Measurements from ENCODE around the gene CABP4. TPM values are rescaled to one million over a fixed set of nuclear protein-coding genes. Genes with fewer than 3 reads are reported as not detected.

The CABP4 gene
- total RNA-seq, 6 donors from 2014 or later = 1.5 to 4.7 (median 2.3) TPM

GRCh38 chr11:67407688-67408163 is 47.4 kb upstream of the CABP4 start:
- peaks cover 13 to 44% (median 29%) of the 10 kb centered on the region in 4 donors for H3K4me1 ChIP-seq
- H3K36me3 ChIP-seq = no peaks in the 10 kb centered on the region
- no peak overlapping the region for H3K4me3 ChIP-seq
- no peaks in the 10 kb centered on the region for H3K27me3 ChIP-seq
- no peak for TF ChIP-seq POLR2AphosphoS5 (IDR thresholded peaks at IDR 0.05)
- TF ChIP-seq EP300 (IDR thresholded peaks at IDR 0.05) = no peak
- TF ChIP-seq CTCF (IDR thresholded peaks at IDR 0.05) = no peak
- TF ChIP-seq POLR2A (IDR thresholded peaks at IDR 0.05) = no peak
- no peak for ATAC-seq (ENCODE audit: low FRiP score in 2 of 2)
- no peaks in the 10 kb centered on the region for H3K9me3 ChIP-seq
- DNase-seq = peak in 1 of 2 donors; percentile 31
- H3K27ac ChIP-seq = peak overlapping the region in 1 of 4 donors; percentile 57
- WGBS, 2 donors = 62 to 68% methylated on average over 4 to 12 of the region's 12 CpGs

DNA sequence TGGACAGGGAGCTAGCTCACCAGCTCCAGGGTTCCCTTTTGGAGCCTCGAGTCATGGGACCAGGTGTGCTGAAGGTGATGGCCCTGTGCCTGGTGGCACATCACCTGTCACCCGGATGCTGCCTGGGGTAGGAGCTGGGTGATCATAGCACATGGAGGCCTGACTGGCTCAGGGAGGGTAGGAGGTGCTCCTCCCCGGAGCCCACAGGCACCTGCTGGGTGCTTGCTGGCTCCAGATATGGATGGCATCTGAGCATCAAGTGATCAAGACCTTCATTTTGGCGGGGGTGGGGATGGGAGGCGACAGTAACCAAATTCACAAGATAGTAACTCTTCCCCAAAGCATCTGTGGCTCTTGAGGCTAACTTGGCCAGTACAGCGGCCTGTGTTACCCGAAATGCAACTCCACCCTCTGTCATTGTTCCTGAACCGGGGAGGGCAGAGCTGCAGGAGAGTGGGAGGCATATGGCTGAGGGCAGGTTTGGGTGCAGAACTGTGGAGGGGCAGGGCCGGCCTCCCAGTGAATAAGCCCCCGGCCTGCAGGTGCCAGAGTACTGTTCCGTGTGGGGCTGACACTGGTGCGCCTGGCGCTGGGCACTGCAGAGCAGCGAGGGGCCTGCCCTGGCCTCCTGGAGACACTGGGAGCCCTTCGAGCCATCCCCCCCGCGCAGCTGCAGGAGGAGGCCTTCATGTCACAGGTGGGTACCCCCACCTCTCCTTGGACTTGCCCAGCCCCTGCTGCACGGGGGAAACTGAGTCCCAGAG is 46.5 kb upstream of the CABP4 start:
- ATAC-seq (ENCODE audit: low FRiP score in 2 of 2) = no peak
- H3K27ac ChIP-seq = peak overlapping the region in 2 of 4 donors; percentile 57 to 60
- TF ChIP-seq POLR2A (IDR thresholded peaks at IDR 0.05) = no peak
- no peak for TF ChIP-seq CTCF (IDR thresholded peaks at IDR 0.05)
- no peak for TF ChIP-seq POLR2AphosphoS5 (IDR thresholded peaks at IDR 0.05)
- no peak for TF ChIP-seq EP300 (IDR thresholded peaks at IDR 0.05)
- H3K27me3 ChIP-seq = no peaks in the 10 kb centered on the region
- no peak overlapping the region for H3K4me3 ChIP-seq
- 73 to 75% methylated on average over 5 to 18 of the region's 18 CpGs for WGBS, 2 donors
- DNase-seq = peak in 1 of 2 donors; percentile 34
- no peaks in the 10 kb centered on the region for H3K9me3 ChIP-seq
- H3K4me1 ChIP-seq = peaks cover 4 to 36% (median 21%) of the 10 kb centered on the region in 4 donors
- no peaks in the 10 kb centered on the region for H3K36me3 ChIP-seq

DNA sequence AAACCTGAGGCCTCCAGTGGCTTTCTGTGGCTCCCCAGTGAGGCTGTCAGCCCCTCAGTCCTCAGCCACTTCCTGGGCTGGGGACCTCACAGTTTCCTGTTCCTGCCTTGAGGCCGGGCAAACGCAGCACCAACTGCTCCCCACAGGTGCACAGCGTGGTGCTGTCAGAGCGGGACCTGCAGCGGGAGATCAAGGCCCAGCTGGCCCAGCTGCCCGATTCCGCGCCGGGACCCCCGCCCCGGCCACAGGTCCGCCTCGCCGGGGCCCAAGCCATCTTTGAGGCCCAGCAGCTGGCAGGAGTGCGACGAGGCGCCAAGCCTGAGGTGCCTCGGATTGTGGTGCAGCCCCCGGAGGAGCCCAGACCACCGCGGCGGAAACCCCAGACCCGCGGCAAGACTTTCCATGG is 45.9 kb upstream of the CABP4 start:
- 61% methylated on average over 18 of the region's 24 CpGs; no CpG with 5 or more reads in 1 of the 2 donors for WGBS, 2 donors

GRCh38 chr11:67409781-67410368 is 45.3 kb upstream of the CABP4 start:
- Histone ChIP-seq H3K4me1 (peaks cover 4 to 26% (median 21%) of the 10 kb centered on the region in 4 donors), H3K4me3 (peak overlapping the region in 2 of 4 donors; percentile 24 to 26), H3K36me3 (no peaks in the 10 kb centered on the region), H3K27me3 (no peaks in the 10 kb centered on the region), H3K9me3 (no peaks in the 10 kb centered on the region), H3K27ac (peak overlapping the region in 2 of 4 donors; percentile 57 to 60)
- peak in 1 of 2 donors; percentile 70 for DNase-seq
- peak in 1 of 2 donors; percentile 32 for ATAC-seq (ENCODE audit: low FRiP score in 2 of 2)
- 41% methylated on average over 12 of the region's 13 CpGs; no CpG with 5 or more reads in 1 of the 2 donors for WGBS, 2 donors
- no peak for TF ChIP-seq POLR2AphosphoS5 (IDR thresholded peaks at IDR 0.05)
- peak in 1 of 4 donors; percentile 13 for TF ChIP-seq POLR2A (IDR thresholded peaks at IDR 0.05)

More for the DNA sequence above, 45.9 kb upstream of the CABP4 start:
- DNase-seq (peak in 1 of 2 donors; percentile 84), ATAC-seq (ENCODE audit: low FRiP score in 2 of 2) (no peak)
- Histone ChIP-seq H3K4me1 (peaks cover 3 to 29% (median 19%) of the 10 kb centered on the region in 4 donors), H3K36me3 (no peaks in the 10 kb centered on the region), H3K27ac (peak overlapping the region in 2 of 4 donors; percentile 57 to 60), H3K9me3 (no peaks in the 10 kb centered on the region), H3K27me3 (no peaks in the 10 kb centered on the region), H3K4me3 (peak overlapping the region in 3 of 4 donors; percentile 4 to 26 (median 24))
- TF ChIP-seq POLR2AphosphoS5 (IDR thresholded peaks at IDR 0.05) (peak in 1 of 2 donors; percentile 16), CTCF (IDR thresholded peaks at IDR 0.05) (no peak), EP300 (IDR thresholded peaks at IDR 0.05) (no peak)

GRCh38 chr11:67410369-67410831 is 44.8 kb upstream of the CABP4 start:
- ATAC-seq (ENCODE audit: low FRiP score in 2 of 2) (no peak), DNase-seq (no peak)
- 74% methylated on average over 13 of the region's 15 CpGs; no CpG with 5 or more reads in 1 of the 2 donors for WGBS, 2 donors
- H3K4me1 ChIP-seq = peaks cover 9 to 29% (median 26%) of the 10 kb centered on the region in 4 donors
- no peaks in the 10 kb centered on the region for H3K9me3 ChIP-seq
- H3K36me3 ChIP-seq = no peaks in the 10 kb centered on the region
- peaks cover 0 to 3% (median 0%) of the 10 kb centered on the region in 4 donors for H3K27me3 ChIP-seq
- H3K27ac ChIP-seq = peak overlapping the region in 1 of 4 donors; percentile 60
- TF ChIP-seq CTCF (IDR thresholded peaks at IDR 0.05) = no peak
- TF ChIP-seq POLR2AphosphoS5 (IDR thresholded peaks at IDR 0.05) = no peak
- TF ChIP-seq EP300 (IDR thresholded peaks at IDR 0.05) = no peak
- no peak for TF ChIP-seq POLR2A (IDR thresholded peaks at IDR 0.05)
- H3K4me3 ChIP-seq = no peak overlapping the region
